GM23338 (cell line): ENCODE measurements around the gene TBCEL.

ENCODE experiments used
- CREB1 ChIP-seq: fragments of 250-450 bp; sonication (Bioruptor Pico); IDR thresholded peaks from 2 replicates; pipeline ENCODE4 v1.5.0; 2020; ENCODE audit warnings: low read depth, mild to moderate bottlenecking, moderate library complexity
- CTCF ChIP-seq, 2 experiments: fragments of 200-600 bp in 1 of 2; sonication (generic) in 1 of 2; conservative IDR thresholded peaks; 2 replicates each; pipeline versions ENCODE4 v1.5.1 to v1.6.1; 2016 to 2017; ENCODE audit warnings: antibody characterized with exemption in 2 of 2, low read depth in 2 of 2, mild to moderate bottlenecking in 2 of 2, moderate library complexity in 1 of 2
- ETS1 ChIP-seq: IDR thresholded peaks from 2 replicates; pipeline ENCODE4 v1.6.1; 2016; ENCODE audit warnings: antibody characterized with exemption
- EZH2 ChIP-seq: fragments of 200-600 bp; sonication (generic); IDR thresholded peaks from one replicate; pipeline ENCODE4 v1.8.0; 2017; ENCODE audit warnings: antibody characterized with exemption, mild to moderate bottlenecking, low read depth; ENCODE audit not compliant: unreplicated experiment
- EZH2phosphoT487 ChIP-seq: fragments of 200-600 bp; sonication (generic); IDR thresholded peaks from one replicate; pipeline ENCODE4 v1.8.1; 2018; ENCODE audit warnings: antibody characterized with exemption; ENCODE audit not compliant: unreplicated experiment
- JUNB ChIP-seq: IDR thresholded peaks from one replicate; pipeline ENCODE4 v1.6.1; 2016; ENCODE audit warnings: antibody characterized with exemption; ENCODE audit not compliant: unreplicated experiment
- NANOG ChIP-seq: IDR thresholded peaks from 2 replicates; pipeline ENCODE4 v1.6.1; 2016; ENCODE audit warnings: antibody characterized with exemption, borderline replicate concordance
- POLR2AphosphoS5 ChIP-seq: IDR thresholded peaks from 2 replicates; pipeline ENCODE4 v1.6.1; 2016; ENCODE audit warnings: antibody characterized with exemption, low read depth
- REST ChIP-seq: IDR thresholded peaks from one replicate; pipeline ENCODE4 v1.6.1; 2018; ENCODE audit warnings: antibody characterized with exemption; ENCODE audit not compliant: unreplicated experiment
- STAT1 ChIP-seq: IDR thresholded peaks from one replicate; pipeline ENCODE4 v1.6.1; 2016; ENCODE audit warnings: antibody characterized with exemption; ENCODE audit not compliant: unreplicated experiment
- ZNF114 ChIP-seq: fragments of 250-450 bp; sonication (Bioruptor Pico); IDR thresholded peaks from 2 replicates; pipeline ENCODE4 v1.5.0; 2020; ENCODE audit warnings: mild to moderate bottlenecking, moderate library complexity
- ZNF462 ChIP-seq: fragments of 250-450 bp; sonication (Bioruptor Pico); IDR thresholded peaks from 2 replicates; pipeline ENCODE4 v1.5.0; 2020; ENCODE audit warnings: mild to moderate bottlenecking, moderate library complexity

GRCh38 chr11:121106812-121107211 is 82.9 kb downstream of the TBCEL start:
- TF ChIP-seq EZH2phosphoT487 (no peak), EZH2 (no peak), POLR2AphosphoS5 (no peak), CTCF (conservative IDR thresholded peaks at IDR 0.05; ENCODE audit: low read depth in 2 of 2) (no peak), REST (no peak), CREB1 (CRISPR knock-in tag) (no peak), NANOG (no peak), STAT1 (no peak), JUNB (no peak), ETS1 (no peak), ZNF114 (CRISPR knock-in tag) (no peak), ZNF462 (CRISPR knock-in tag) (no peak)
